Measurements from ENCODE around the gene ZNF580.

Gene ZNF580

GRCh38 chr19:55686311-55687050, 45.7 kb downstream of the ZNF580 start:
- DNase-seq (ENCODE audit: low spot score): no peak
- TF ChIP-seq CTCF (IDR thresholded peaks at IDR 0.05; ENCODE audit: borderline replicate concordance, control extremely low read depth, extremely low read depth, insufficient read depth, missing control alignments): no peak
- in situ Hi-C loops (cut with MboI; ENCODE audit: low sequenced_read_pairs, unreplicated experiment): no loop called here

DNA sequence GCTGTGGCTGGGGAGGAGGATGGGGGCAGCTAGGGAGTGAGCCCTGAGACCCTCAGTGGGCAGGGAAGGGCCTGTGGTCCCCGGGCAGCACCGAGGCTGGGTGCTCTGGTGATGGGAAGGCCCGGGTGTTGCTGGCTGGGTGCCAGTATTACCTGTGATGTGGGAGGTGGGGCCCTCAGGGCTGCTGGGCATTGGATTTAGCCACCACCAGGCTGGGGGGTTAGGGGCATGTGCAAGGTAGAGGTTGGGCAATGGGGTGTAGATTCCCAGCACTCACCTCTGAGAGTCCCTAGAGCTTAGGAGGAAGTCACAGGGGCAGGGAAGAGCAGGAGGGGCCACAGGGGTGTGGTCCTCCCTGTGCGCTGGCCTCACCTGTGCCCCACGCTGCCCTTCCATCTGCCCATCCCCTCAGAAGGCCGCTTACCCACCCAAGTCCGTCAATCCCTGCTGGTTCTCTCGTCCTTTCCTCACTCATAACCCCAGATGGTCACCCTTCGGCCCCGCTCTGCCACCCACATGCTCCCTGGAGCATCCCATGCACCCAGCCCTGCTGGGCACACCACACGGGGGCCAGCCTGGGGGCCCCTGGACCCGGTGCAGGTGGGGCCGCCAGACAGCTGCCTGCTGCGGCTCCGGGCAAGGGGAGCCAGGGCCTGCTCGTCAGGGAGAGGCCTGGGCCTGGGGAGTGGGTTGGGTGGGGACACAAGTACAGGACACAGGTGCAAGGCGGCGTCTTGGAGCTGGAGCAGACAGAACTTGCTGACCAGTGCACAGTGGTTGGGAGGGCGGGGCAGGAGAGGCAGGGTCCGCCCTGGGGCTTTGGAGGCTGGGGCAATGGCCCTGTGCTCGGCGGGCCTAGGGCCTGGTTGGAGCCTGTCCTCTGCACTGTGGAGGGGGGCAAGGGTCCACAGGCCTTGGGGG, 46.7 kb downstream of the ZNF580 start:
- DNase-seq (ENCODE audit: low spot score): no peak
- in situ Hi-C loops (cut with MboI; ENCODE audit: low sequenced_read_pairs, unreplicated experiment): no loop called here

DNA sequence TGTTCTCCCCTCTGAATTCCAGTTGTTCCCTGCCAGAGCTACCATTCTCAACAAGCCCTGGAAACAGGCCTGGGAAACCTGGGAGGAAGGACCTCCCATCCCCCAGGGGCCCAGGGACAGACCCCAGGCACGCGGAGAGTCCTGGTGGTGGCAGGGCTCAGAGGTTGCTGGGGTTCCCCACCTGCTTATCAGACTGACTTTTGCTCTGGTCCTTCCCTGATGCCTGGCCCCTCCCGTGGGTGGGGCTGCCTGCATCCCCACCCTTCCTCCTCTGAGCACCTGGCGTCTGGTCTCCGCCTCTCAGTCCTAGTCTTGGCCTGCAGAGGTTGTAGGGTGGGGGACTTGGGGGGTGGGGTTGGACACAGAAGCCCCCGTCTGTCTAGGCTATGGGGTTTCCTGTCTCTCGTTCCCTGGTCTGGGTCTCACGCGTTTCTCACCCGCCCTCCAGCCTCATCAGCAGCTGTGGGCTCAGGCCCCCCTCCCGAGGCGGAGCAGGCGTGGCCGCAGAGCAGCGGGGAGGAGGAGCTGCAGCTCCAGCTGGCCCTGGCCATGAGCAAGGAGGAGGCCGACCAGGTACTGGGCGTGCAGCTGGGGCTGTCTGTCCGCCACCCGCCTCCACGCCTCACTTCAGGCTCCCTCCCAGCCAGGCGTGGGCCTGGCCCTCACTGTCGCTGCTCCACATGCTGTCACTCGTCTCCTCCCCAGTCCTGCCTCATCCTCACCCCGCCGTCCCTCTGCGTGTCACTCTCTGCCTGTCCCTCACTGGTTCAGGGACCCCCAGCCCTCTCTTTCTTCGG, 47.8 kb downstream of the ZNF580 start:
- TF ChIP-seq CTCF (IDR thresholded peaks at IDR 0.05; ENCODE audit: borderline replicate concordance, control extremely low read depth, extremely low read depth, insufficient read depth, missing control alignments): no peak
- no peak for DNase-seq (ENCODE audit: low spot score)
- in situ Hi-C loops (cut with MboI; ENCODE audit: low sequenced_read_pairs, unreplicated experiment): no loop called here

More for the DNA sequence above, 46.7 kb downstream of the ZNF580 start:
- TF ChIP-seq CTCF (IDR thresholded peaks at IDR 0.05; ENCODE audit: borderline replicate concordance, control extremely low read depth, extremely low read depth, insufficient read depth, missing control alignments): no peak

- TF ChIP-seq CTCF (IDR thresholded peaks at IDR 0.05; ENCODE audit: borderline replicate concordance, control extremely low read depth, extremely low read depth, insufficient read depth, missing control alignments): no peak
- in situ Hi-C loops (cut with MboI; ENCODE audit: low sequenced_read_pairs, unreplicated experiment): no loop called here
- no peak for DNase-seq (ENCODE audit: low spot score)
Measured at GRCh38 chr19:55689411-55690108, 48.8 kb downstream of the ZNF580 start.

DNA sequence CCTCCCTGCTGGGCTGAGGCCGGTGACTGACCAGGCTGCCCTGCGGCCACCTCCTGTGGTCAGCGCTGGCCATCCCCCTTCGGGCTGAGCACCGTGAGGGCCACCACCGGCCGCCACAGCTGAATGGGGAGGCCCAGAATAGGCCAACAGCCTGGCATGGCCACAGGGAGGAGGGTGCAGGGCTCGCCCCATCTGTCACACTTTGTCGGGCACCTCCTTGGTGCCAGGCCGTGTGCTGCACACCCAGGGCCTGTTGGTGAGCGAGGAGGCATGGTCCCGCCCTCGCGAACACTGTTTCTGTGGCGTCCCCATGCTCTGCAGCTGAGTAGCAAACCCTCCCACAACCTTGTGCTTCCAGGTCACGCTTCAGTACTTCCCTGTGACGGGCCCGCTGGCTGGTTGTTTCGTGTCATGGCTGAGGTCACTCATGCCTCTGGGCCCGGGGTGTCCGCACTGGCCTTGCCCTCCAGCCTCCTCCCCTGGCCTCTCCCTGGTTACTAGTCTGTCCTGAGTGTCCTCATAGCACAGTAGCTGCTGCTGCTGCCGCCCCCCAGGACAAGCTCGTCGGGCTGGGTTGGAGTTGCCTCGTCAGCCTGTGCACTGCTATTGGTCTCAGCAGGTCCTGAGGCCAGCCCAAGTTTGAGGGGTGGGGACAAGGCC, 49.4 kb downstream of the ZNF580 start:
- TF ChIP-seq CTCF (IDR thresholded peaks at IDR 0.05; ENCODE audit: borderline replicate concordance, control extremely low read depth, extremely low read depth, insufficient read depth, missing control alignments): no peak
- no peak for DNase-seq (ENCODE audit: low spot score)
- in situ Hi-C loops (cut with MboI; ENCODE audit: low sequenced_read_pairs, unreplicated experiment): no loop called here

Measured in GM13976 (cell line).